Mucosa of descending colon (tissue), 3 donors: ENCODE results near the gene CD151. TPM values are rescaled to one million over a fixed set of nuclear protein-coding genes. Genes with fewer than 3 reads are reported as not detected.

ENCODE experiments used
- ATAC-seq: fragments of 200-7000 bp; cut with Tn5 transposase; one replicate; pipeline ENCODE4 v1.9.1; 2020; ENCODE audit warnings: mild to moderate bottlenecking, moderate library complexity
- DNase-seq, 3 donors: peaks; one replicate each; pipeline ENCODE4 v3.0.0-alpha.2; 2020
- H3K36me3 ChIP-seq: fragments of 200-600 bp; one replicate; pipeline ENCODE4 v1.8.0; 2021; ENCODE audit warnings: low read depth, mild to moderate bottlenecking
- H3K4me1 ChIP-seq: fragments of 200-600 bp; one replicate; pipeline ENCODE4 v1.8.0; 2021; ENCODE audit warnings: low read depth, mild to moderate bottlenecking
- H3K4me3 ChIP-seq: fragments of 200-600 bp; one replicate; pipeline ENCODE4 v1.8.0; 2021; ENCODE audit warnings: mild to moderate bottlenecking
- H3K9me3 ChIP-seq: fragments of 200-600 bp; one replicate; pipeline ENCODE4 v1.8.0; 2021; ENCODE audit warnings: mild to moderate bottlenecking
- CTCF ChIP-seq: fragments of 200-600 bp; IDR thresholded peaks from one replicate; pipeline ENCODE4 v1.8.0; 2022; ENCODE audit warnings: antibody characterized with exemption, mild to moderate bottlenecking
- intact Hi-C, 2 donors: fragments of 100-400 bp; cut with DNase I in 1 of 2; cut with micrococcal nuclease in 1 of 2; formaldehyde crosslinking; loops; one replicate each; pipeline versions ENCODE4 v1.11.0 to v1.11.1; 2022; cut with DNase I, micrococcal nuclease
- total RNA-seq, 3 donors: library from RNA; stranded (reverse); fragmentation: NEBNext Ultra II Directional in 2 of 3; extraction: Animal tissue kit (Norgen Biotek cat#: 25700) in 2 of 3; gene quantifications; one replicate each; pipeline versions ENCODE4 v1.2.1 to v1.2.4, GENCODE V29; 2021 to 2023
- donor health status: DM: no; HTN: no; CAD: no; lungs with moderate emphysema.
- donor health status: DM: no; HTN: no; CAD: no.
- donor health status: DM: no; HTN: yes; CAD: no.

Gene CD151
- total RNA-seq, 3 donors from 2014 or later = 364 to 415 (median 378) TPM

DNA sequence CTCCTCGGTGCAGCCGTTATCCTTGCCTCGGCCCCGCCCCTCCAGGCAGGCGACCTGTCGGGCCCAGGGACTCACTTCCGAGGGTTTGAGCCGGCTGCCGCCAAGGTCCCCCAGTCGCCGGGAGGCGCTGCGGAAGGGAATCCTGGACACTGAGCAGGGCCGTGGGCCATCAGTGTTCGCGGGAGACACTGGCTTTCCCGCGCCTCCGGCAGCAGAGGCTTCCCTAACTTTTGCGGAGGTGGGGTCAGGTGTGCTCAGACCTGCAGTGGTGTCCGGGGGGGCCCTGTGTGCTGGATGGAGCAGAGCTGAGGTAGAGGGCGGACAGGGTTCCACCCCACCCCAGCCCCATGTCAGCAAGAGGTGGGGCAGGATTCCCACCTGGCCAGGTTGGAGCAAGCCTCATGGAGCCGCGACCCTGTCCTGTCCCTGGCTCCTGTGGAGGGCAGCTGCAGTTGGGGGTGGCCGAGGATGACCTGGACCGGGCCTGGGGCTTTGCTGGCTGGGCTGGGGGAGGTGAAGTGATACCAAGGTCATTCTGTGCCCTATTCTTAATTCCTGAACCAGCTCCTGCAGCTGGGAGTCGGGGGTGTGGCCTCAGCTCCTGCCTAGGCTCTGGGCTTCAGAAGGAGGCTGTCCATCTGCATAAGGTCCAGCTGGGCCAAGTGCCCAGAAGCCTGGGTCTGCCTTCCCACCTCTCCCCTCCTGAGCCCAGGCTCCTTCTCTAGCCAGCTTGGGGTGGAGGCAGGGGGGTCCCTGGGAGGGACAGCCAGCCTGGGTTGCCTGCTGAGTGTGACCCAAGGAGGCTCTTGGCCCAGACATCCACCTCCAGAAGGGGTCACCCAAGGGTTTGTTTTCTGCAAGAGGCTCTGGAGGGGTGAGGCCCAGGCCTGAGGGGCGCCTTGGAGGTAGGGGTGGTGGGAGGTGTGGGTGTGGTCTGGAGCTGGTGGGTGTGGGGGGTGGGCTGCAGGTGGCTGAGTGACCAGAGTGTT is 18.3 kb downstream of the CD151 start:
- H3K4me1 ChIP-seq = peaks cover 13% of the 10 kb centered on the region
- ATAC-seq (no peak), DNase-seq (no peak)
- no peak overlapping the region for H3K4me3 ChIP-seq
- no peaks in the 10 kb centered on the region for H3K9me3 ChIP-seq
- no peaks in the 10 kb centered on the region for H3K36me3 ChIP-seq
- intact Hi-C loops = no loop called here
- TF ChIP-seq CTCF = no peak

DNA sequence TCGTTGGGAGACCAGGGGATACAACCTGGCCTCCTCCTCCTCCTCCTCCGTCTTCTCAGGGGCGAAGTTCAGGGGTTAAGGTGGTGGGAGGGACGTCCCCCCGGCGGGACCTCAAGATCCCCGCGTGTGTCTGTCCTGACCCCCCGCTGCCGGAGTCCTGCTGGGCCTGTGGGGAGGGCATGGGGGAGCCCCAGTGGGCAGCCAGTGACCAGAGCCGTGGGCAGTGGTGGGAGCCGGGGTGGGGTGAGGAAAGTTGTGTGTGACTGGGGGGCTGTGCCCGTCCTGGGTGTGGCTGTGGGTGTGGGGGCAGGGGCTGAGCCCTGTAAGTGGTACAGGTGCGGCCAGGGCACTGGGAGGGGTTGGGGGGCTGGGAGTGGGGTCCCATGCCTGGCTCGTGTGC is 20.0 kb downstream of the CD151 start:
- H3K4me1 ChIP-seq = peaks cover 13% of the 10 kb centered on the region
- intact Hi-C loops = no loop called here
- ATAC-seq = no peak

DNA sequence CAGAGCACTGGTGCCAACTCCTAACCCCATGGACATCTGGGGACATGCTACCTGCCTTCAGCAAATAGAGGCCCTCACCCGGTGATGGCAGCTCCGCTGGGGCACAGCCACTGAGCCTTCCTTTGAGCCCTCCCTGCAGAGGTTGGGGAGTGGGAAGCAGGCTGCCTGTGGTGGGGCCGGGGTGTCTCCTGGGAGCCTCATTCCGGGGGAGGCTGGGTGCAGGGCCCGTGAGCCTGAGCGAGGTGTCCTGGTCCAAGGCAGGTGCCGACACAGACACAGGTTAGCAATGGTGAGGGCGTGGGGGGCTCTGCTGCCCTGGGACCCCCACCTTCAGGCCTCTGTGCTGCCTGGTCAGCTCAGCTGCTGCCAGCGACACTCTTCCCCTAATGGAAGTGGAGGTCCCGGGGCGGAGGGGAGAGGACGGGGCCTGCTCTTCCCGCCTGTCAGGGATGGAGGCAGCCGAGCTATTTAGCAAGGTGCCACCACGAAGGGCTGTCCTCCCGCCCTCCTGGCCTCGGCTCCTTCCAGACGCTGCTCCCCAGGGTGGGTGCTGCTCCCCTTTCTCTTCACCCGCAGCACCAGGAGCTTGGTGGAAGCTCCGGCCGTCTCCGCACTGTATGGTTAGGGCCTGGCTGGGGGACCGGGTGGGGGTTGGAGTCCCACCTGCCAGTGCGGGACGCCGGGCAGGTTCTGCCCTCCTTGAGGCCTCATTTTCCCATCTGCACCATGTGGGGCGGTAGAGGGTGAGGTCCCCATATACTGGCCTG is 21.1 kb downstream of the CD151 start:
- H3K36me3 ChIP-seq = no peaks in the 10 kb centered on the region
- intact Hi-C loops = no loop called here
- H3K4me1 ChIP-seq = peaks cover 9% of the 10 kb centered on the region
- no peak for ATAC-seq
- no peaks in the 10 kb centered on the region for H3K9me3 ChIP-seq
- no peak for TF ChIP-seq CTCF
- H3K4me3 ChIP-seq = no peak overlapping the region
- DNase-seq = no peak

More for the DNA sequence above, 20.0 kb downstream of the CD151 start:
- H3K9me3 ChIP-seq = no peaks in the 10 kb centered on the region
- no peaks in the 10 kb centered on the region for H3K36me3 ChIP-seq
- no peak for DNase-seq
- no peak overlapping the region for H3K4me3 ChIP-seq
- TF ChIP-seq CTCF = no peak

DNA sequence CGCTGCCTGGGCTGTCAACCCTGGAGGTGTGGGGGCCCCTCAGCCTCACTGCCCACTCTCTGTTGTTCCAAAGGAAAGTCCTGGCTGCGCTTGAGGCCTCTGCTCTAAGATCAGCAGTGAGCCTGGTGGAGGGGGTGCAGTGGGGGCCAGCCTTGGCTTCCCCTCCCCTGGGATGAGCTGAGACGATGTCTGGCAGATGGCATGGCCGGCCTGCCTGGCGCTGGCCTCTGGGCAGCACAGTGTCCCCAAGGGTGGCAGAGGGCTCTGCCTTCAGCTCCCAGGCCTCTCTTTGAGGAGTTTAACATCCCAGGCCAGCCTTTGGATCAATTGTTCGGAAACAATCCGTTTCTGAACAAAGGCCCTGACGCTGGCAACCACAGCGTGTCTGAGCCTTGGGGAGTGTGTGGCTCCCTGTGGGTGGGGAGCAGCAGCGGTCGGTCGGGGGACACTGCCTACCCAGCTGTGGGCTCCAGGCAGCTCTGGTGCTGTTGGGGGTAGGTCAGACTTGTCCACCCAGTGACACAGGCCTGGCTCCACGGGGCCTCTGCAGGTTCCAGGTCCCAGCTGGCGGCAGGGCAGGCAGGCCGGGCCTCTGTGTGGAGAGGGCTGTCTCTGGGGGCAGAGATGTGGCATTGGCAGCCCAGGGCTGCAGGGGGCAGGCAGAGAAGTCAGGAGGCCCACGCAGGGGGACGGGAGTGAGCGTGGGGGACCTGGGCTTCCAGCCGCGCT is 22.0 kb downstream of the CD151 start:
- Histone ChIP-seq H3K36me3 (no peaks in the 10 kb centered on the region), H3K4me1 (peaks cover 10% of the 10 kb centered on the region), H3K4me3 (no peak overlapping the region), H3K9me3 (no peaks in the 10 kb centered on the region)
- DNase-seq = no peak
- no peak for TF ChIP-seq CTCF
- ATAC-seq = no peak
- intact Hi-C loops = no loop called here

GRCh38 chr11:855330-855674 is 22.6 kb downstream of the CD151 start:
- DNase-seq = no peak
- no peak for TF ChIP-seq CTCF
- intact Hi-C loops = no loop called here

More at GRCh38 chr11:855330-855674, 22.6 kb downstream of the CD151 start:
- H3K9me3 ChIP-seq = no peaks in the 10 kb centered on the region
- H3K4me3 ChIP-seq = no peak overlapping the region
- no peaks in the 10 kb centered on the region for H3K36me3 ChIP-seq
- peaks cover 7% of the 10 kb centered on the region for H3K4me1 ChIP-seq
- ATAC-seq = no peak
